ENCODE data around the gene ZNF407. TPM values are rescaled to one million over a fixed set of nuclear protein-coding genes. Genes with fewer than 3 reads are reported as not detected.

The ZNF407 gene
- total and polyA plus RNA-seq, 4 donors = 1.9 to 16.5 (median 6.6) TPM

DNA sequence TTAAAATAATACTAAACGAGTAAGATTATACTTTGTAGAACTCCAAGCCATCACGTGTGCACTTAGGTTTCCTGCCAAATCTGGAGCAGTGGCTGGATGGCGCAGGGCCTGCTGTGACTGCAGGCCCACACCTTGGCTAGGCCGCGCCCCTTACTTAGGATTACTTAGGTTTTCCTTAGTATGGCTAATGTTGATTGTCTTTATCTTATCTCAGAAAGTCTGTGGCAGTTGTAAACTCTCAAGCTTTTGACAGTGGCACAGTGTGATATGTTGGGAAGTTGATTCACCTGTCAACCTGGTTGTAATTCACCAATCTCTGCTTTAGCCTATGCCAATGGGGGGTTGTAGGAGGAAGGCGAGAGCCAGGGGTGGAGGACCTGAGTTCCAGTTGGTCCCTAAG is 208.4 kb downstream of the ZNF407 start:
- Histone ChIP-seq H3K9ac (ENCODE audit: low read depth in 1 of 2, low read length in 2 of 2) (no peak overlapping the region), H3K27ac (ENCODE audit: low read depth in 1 of 2, low read length in 2 of 2) (no peak overlapping the region), H3K4me1 (ENCODE audit: control insufficient read depth in 4 of 4, insufficient read depth in 4 of 4, low read length in 3 of 4) (peaks cover 0 to 11% (median 4%) of the 10 kb centered on the region in 4 donors), H3K36me3 (ENCODE audit: control insufficient read depth in 4 of 4, insufficient read depth in 3 of 4, low read depth in 1 of 4, low read length in 3 of 4) (no peaks in the 10 kb centered on the region), H3K4me3 (ENCODE audit: low read depth in 1 of 3, low read length in 3 of 3) (no peak overlapping the region), H3K9me3 (ENCODE audit: control insufficient read depth in 4 of 4, low read length in 3 of 4) (no peaks in the 10 kb centered on the region), H3K27me3 (ENCODE audit: control insufficient read depth in 4 of 4, insufficient read depth in 4 of 4, low read length in 3 of 4) (no peaks in the 10 kb centered on the region)
- no peak for DNase-seq (ENCODE audit: low spot score)
- TF ChIP-seq SP1 (IDR thresholded peaks at IDR 0.05) (no peak), NR2F2 (IDR thresholded peaks at IDR 0.05) (no peak), RAD21 (IDR thresholded peaks at IDR 0.05) (no peak), ATF3 (IDR thresholded peaks at IDR 0.05) (no peak), FOXA1 (IDR thresholded peaks at IDR 0.05) (no peak), HNF4A (conservative IDR thresholded peaks at IDR 0.05) (no peak), HNF4G (IDR thresholded peaks at IDR 0.05) (no peak)
- TF ChIP-seq, protein P1, sequence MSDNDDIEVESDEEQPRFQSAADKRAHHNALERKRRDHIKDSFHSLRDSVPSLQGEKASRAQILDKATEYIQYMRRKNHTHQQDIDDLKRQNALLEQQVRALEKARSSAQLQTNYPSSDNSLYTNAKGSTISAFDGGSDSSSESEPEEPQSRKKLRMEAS (IDR thresholded peaks at IDR 0.05) = no peak
- TF ChIP-seq, protein P2, sequence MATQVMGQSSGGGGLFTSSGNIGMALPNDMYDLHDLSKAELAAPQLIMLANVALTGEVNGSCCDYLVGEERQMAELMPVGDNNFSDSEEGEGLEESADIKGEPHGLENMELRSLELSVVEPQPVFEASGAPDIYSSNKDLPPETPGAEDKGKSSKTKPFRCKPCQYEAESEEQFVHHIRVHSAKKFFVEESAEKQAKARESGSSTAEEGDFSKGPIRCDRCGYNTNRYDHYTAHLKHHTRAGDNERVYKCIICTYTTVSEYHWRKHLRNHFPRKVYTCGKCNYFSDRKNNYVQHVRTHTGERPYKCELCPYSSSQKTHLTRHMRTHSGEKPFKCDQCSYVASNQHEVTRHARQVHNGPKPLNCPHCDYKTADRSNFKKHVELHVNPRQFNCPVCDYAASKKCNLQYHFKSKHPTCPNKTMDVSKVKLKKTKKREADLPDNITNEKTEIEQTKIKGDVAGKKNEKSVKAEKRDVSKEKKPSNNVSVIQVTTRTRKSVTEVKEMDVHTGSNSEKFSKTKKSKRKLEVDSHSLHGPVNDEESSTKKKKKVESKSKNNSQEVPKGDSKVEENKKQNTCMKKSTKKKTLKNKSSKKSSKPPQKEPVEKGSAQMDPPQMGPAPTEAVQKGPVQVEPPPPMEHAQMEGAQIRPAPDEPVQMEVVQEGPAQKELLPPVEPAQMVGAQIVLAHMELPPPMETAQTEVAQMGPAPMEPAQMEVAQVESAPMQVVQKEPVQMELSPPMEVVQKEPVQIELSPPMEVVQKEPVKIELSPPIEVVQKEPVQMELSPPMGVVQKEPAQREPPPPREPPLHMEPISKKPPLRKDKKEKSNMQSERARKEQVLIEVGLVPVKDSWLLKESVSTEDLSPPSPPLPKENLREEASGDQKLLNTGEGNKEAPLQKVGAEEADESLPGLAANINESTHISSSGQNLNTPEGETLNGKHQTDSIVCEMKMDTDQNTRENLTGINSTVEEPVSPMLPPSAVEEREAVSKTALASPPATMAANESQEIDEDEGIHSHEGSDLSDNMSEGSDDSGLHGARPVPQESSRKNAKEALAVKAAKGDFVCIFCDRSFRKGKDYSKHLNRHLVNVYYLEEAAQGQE (IDR thresholded peaks at IDR 0.05) = no peak
- WGBS = 91% methylated on average over 6 of the region's 6 CpGs

DNA sequence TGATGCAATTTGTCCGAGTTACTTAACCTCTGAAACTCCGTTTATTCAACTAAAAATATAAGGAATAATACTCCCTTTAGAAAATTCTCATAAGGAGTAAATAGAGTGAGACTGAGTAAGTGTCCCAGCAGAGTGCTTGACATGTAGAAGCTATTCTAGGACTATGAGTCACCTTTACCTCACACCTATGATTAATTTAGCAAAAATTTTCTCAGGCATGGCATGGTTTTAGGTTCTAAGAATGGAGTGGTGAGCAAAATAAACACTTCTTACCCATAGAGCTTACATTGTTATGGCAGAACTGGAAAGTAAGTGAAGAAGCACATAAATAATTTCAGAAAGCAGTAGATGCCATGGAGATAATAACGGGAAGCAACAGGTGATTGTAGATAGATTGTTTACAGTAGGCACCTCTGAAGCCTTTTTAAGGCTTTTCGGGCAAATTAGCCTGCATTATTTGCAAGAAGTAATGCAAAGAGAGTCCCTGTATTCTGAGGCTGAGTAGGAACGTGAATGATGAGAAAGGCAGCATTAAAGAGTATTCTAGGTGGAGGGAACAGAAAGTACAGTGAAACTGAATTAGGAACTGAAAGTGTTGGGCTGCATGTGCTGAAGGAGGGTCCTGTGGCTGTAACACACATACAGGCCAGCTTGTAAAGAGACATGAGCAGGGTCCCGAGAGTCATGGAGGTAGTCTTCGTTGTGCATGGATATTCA is 209.2 kb downstream of the ZNF407 start:
- Histone ChIP-seq H3K27ac (ENCODE audit: low read depth in 1 of 2, low read length in 2 of 2) (no peak overlapping the region), H3K36me3 (ENCODE audit: control insufficient read depth in 4 of 4, insufficient read depth in 3 of 4, low read depth in 1 of 4, low read length in 3 of 4) (no peaks in the 10 kb centered on the region), H3K4me3 (ENCODE audit: low read depth in 1 of 3, low read length in 3 of 3) (no peak overlapping the region), H3K27me3 (ENCODE audit: control insufficient read depth in 4 of 4, insufficient read depth in 4 of 4, low read length in 3 of 4) (no peaks in the 10 kb centered on the region), H3K9ac (ENCODE audit: low read depth in 1 of 2, low read length in 2 of 2) (no peak overlapping the region), H3K4me1 (ENCODE audit: control insufficient read depth in 4 of 4, insufficient read depth in 4 of 4, low read length in 3 of 4) (peaks cover 0 to 11% (median 4%) of the 10 kb centered on the region in 4 donors), H3K9me3 (ENCODE audit: control insufficient read depth in 4 of 4, low read length in 3 of 4) (no peaks in the 10 kb centered on the region)
- 92% methylated on average over 7 of the region's 7 CpGs for WGBS
- DNase-seq (ENCODE audit: low spot score) = no peak
- no peak for TF ChIP-seq NR2F2 (IDR thresholded peaks at IDR 0.05)
- TF ChIP-seq, protein P3, sequence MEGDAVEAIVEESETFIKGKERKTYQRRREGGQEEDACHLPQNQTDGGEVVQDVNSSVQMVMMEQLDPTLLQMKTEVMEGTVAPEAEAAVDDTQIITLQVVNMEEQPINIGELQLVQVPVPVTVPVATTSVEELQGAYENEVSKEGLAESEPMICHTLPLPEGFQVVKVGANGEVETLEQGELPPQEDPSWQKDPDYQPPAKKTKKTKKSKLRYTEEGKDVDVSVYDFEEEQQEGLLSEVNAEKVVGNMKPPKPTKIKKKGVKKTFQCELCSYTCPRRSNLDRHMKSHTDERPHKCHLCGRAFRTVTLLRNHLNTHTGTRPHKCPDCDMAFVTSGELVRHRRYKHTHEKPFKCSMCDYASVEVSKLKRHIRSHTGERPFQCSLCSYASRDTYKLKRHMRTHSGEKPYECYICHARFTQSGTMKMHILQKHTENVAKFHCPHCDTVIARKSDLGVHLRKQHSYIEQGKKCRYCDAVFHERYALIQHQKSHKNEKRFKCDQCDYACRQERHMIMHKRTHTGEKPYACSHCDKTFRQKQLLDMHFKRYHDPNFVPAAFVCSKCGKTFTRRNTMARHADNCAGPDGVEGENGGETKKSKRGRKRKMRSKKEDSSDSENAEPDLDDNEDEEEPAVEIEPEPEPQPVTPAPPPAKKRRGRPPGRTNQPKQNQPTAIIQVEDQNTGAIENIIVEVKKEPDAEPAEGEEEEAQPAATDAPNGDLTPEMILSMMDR (IDR thresholded peaks at IDR 0.05; ENCODE audit: low read depth, low read length, missing input control) = no peak
- no peak for TF ChIP-seq FOXA1 (IDR thresholded peaks at IDR 0.05)
- no peak for TF ChIP-seq TAF1 (conservative IDR thresholded peaks at IDR 0.05)
- no peak for TF ChIP-seq RXRA (IDR thresholded peaks at IDR 0.05)
- TF ChIP-seq EGR1 (IDR thresholded peaks at IDR 0.05; ENCODE audit: low read depth in 2 of 2) = no peak
- TF ChIP-seq ATF3 (IDR thresholded peaks at IDR 0.05) = no peak
- TF ChIP-seq FOXA2 (IDR thresholded peaks at IDR 0.05) = no peak
- no peak for TF ChIP-seq JUND (IDR thresholded peaks at IDR 0.05)
- no peak for TF ChIP-seq GABPA (IDR thresholded peaks at IDR 0.05 in 1 of 2, conservative IDR thresholded peaks at IDR 0.05 in 1 of 2)
- no peak for TF ChIP-seq HNF4G (IDR thresholded peaks at IDR 0.05)
- TF ChIP-seq RAD21 (IDR thresholded peaks at IDR 0.05) = no peak
- no peak for TF ChIP-seq YY1 (IDR thresholded peaks at IDR 0.05)
- no peak for TF ChIP-seq SP1 (IDR thresholded peaks at IDR 0.05)
